SK-MEL-5 (cell line): ENCODE measurements around the gene SLC9A3. TPM values are rescaled to one million over a fixed set of nuclear protein-coding genes. Genes with fewer than 3 reads are reported as not detected.

Experiments
- DNase-seq: peaks from one replicate; pipeline ENCODE4 v3.0.0-alpha.2; 2016; ENCODE audit warnings: low read depth, low spot score
- in situ Hi-C: cut with HindIII; loops from 2 replicates; pipeline ENCODE4 v1.10.0; 2016; ENCODE audit warnings: low sequenced_read_pairs, high pct_unique_total_duplicates, low pct_unique_long_range_greater_than_20kb
- total RNA-seq: library from RNA; depleted of rRNA; stranded (reverse); fragments of >200 nt; shearing (Covaris generic); gene quantifications from 2 replicates; pipeline ENCODE4 v1.2.3, GENCODE V29; 2014

Gene SLC9A3
- total RNA-seq, 1 experiment from 2014 or later: 3.3 TPM

- in situ Hi-C loops: no loop called here
- no peak for DNase-seq
Measured at GRCh38 chr5:436641-436975, 87.6 kb downstream of the SLC9A3 start.

DNA sequence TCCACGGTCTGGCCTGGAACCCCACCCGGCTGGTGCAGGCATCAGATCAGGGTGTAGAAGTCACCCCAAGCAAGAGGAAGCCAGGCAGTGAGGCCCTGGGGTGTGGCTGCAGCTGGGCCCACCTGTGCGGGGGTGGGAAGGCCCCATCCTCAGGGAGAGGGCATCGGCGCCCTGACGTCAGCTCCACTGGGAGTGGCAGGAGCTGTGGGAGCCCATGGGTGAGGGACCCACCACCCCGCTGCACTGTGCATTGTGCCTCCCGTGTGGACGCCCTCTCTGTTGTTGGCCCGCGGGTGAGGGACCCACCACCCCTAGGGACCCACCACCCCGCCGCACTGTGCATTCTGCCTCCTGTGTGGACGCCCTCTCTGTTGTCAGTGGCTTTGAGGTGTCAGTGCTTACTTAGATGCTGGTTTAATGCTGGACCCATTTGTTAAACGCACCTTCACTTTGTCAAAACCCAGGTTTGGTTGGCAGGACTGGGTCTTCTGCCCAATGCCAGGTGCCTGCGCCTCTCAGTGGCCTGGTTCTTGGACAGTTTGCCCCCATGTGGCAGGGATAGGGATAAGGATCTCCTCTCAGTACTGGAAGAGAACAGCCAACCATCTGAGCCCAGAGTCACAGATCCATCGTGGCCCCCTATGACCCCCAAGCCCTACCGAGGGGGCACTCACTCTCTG, 88.1 kb downstream of the SLC9A3 start:
- DNase-seq: peak; percentile 76
- in situ Hi-C loops: no loop called here

- in situ Hi-C loops: no loop called here
- no peak for DNase-seq
Measured at GRCh38 chr5:435156-435790, 89.0 kb downstream of the SLC9A3 start.

DNA sequence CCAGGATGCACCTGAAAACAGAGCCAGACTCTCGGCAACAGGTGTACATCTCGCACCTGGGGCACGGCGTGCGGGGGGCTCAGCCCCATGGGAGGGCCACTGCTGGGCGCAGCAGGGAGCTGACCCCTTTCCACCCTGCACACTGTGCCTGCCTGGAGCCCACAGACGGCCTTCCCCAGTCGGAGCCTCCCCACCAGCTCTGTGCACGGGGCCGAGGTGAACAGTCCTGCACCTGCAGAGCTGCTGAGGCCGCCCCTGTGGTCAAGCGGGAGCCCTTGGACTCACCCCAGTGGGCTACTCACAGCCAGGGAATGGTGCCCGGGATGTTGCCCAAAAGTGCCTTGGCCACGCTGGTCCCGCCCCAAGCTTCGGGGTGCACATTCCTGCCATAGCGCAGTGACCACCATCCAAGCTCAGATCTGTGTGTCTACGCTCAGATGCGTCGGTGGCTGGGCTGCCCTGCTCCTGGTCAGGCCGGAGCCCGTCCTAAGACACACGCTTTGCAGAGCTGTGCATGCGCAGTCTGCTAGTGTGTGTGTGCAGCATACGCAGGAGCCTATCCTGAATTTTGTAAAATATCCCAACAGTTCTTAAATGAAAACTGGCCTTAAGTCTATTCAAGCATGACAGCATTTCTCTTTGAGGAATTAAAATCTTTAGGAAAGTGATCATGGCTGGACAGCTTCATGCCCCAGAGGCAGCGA, 89.7 kb downstream of the SLC9A3 start:
- in situ Hi-C loops: no loop called here
- DNase-seq: no peak

GRCh38 chr5:433836-434235, 90.4 kb downstream of the SLC9A3 start:
- no peak for DNase-seq
- in situ Hi-C loops: no loop called here

- DNase-seq: no peak
- in situ Hi-C loops: no loop called here
Measured at GRCh38 chr5:432928-433791, 91.1 kb downstream of the SLC9A3 start.

GRCh38 chr5:432201-432927, 91.9 kb downstream of the SLC9A3 start:
- no peak for DNase-seq
- in situ Hi-C loops: no loop called here

- in situ Hi-C loops: no loop called here
- DNase-seq: peak; percentile 46
Measured at GRCh38 chr5:431711-432050, 92.6 kb downstream of the SLC9A3 start.

GRCh38 chr5:431001-431710, 93.1 kb downstream of the SLC9A3 start:
- in situ Hi-C loops: no loop called here
- DNase-seq: peak; percentile 69

GRCh38 chr5:430214-430925, 93.9 kb downstream of the SLC9A3 start:
- in situ Hi-C loops: no loop called here
- no peak for DNase-seq

- no peak for DNase-seq
- in situ Hi-C loops: no loop called here
Measured at GRCh38 chr5:429453-430188, 94.6 kb downstream of the SLC9A3 start.

DNA sequence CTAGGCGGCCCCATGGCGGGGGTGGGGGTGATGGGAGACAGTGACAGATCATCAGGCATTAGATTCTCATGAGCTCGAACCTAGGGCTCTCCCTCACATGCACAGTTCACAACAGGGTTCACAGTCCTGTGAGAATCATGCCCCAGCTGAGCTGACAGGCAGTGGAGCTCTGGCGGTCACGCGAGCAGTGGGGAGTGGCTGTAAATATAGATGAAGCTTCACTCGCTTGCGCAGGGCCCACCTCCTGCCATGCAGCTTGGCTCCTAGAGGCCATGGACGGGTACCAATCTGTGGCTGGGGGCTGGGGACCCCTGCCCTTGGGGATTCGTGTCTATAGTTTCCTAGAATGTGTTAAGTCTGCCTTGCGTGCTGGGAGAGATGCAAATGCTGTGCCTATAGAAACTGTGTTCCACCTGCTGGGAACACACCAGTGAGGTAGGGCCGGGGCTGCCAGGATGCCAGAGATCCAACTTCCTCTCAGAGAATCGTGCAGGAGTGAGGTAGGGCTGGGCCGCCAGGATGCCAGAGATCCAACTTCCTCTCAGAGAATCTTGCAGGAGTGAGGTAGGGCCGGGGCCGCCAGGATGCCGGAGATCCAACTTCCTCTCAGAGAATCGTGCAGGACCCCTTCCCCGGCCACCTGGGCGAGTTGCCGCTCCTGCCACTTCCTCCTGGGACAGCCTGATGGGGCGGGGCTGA, 95.3 kb downstream of the SLC9A3 start:
- DNase-seq: no peak
- in situ Hi-C loops: no loop called here

- in situ Hi-C loops: no loop called here
- no peak for DNase-seq
Measured at GRCh38 chr5:428219-428618, 96.0 kb downstream of the SLC9A3 start.

DNA sequence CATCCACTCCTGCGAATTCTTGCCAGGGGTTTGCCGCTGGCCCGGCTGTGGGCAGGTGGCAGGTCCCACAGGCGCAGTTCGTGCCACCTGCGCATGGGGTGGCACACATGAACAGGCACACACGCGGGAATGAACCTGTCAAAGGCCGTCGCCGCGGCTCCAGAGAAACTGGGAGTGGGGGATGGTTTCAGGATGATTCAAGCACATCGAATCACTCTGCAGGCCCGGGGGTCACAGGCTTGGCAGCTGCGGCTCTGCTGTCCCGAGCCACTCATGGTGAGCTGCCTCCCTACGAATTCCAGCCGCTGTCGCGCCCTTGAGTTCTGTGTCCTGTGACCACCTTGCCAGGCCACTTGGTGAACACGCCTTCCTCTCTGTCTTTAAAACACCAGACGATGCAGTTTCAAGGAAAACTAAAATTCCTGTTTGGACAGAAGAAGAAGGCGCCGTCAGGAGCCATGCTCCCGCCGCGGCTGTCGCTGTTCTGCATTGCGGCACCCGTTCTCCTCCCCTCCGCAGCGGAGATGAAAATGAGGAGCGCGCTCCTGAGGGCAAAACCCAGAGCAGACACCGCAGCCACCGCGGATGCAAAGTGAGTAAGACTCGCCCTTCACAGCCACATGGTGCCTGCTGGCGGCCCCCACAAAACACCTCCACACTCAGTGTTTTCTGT, 96.7 kb downstream of the SLC9A3 start:
- DNase-seq: no peak
- in situ Hi-C loops: no loop called here

GRCh38 chr5:426392-426976, 97.8 kb downstream of the SLC9A3 start:
- in situ Hi-C loops: no loop called here
- DNase-seq: no peak
